HG03108 (cell line): ENCODE results near the gene GCGR.

Experiments
- ATAC-seq: cut with Tn5 transposase; IDR thresholded peaks from one replicate; pipeline ENCODE4 v1.9.1; 2021; ENCODE audit warnings: moderate library complexity; ENCODE audit not compliant: unreplicated experiment

GCGR gene

GRCh38 chr17:81811705-81812570 lies 8.0 kb downstream of the GCGR start:
- no peak for ATAC-seq

GRCh38 chr17:81812571-81813370 lies 8.8 kb downstream of the GCGR start:
- ATAC-seq, result no peak

GRCh38 chr17:81813371-81813684 lies 9.4 kb downstream of the GCGR start:
- no peak for ATAC-seq

GRCh38 chr17:81813861-81814683 lies 10.1 kb downstream of the GCGR start:
- ATAC-seq, result no peak

- ATAC-seq, result no peak
Measured at GRCh38 chr17:81814748-81815645, 11.0 kb downstream of the GCGR start.

- no peak for ATAC-seq
Measured at GRCh38 chr17:81815646-81815986, 11.7 kb downstream of the GCGR start.

GRCh38 chr17:81817758-81818147 lies 13.8 kb downstream of the GCGR start:
- no peak for ATAC-seq

- ATAC-seq, result no peak
Measured at GRCh38 chr17:81819708-81820107, 15.8 kb downstream of the GCGR start.

- ATAC-seq, result no peak
Measured at GRCh38 chr17:81821147-81821546, 17.2 kb downstream of the GCGR start.

GRCh38 chr17:81821603-81822311 lies 17.8 kb downstream of the GCGR start:
- ATAC-seq, result no peak

GRCh38 chr17:81822312-81822637 lies 18.3 kb downstream of the GCGR start:
- ATAC-seq, result no peak

GRCh38 chr17:81822996-81823819 lies 19.3 kb downstream of the GCGR start:
- ATAC-seq, result no peak

- ATAC-seq, result no peak
Measured at GRCh38 chr17:81823820-81824550, 20.0 kb downstream of the GCGR start.

- no peak for ATAC-seq
Measured at GRCh38 chr17:81824595-81824994, 20.6 kb downstream of the GCGR start.

GRCh38 chr17:81825841-81826466 lies 22.0 kb downstream of the GCGR start:
- ATAC-seq, result no peak

GRCh38 chr17:81828656-81829055 lies 24.7 kb downstream of the GCGR start:
- ATAC-seq, result no peak

- no peak for ATAC-seq
Measured at GRCh38 chr17:81829858-81830257, 25.9 kb downstream of the GCGR start.

GRCh38 chr17:81831563-81831956 lies 27.6 kb downstream of the GCGR start:
- no peak for ATAC-seq
